IMR-90 (cell line): ENCODE measurements around the gene HSD17B4.

Source experiments
- CHD1 ChIP-seq: IDR thresholded peaks from 2 replicates; pipeline ENCODE4 v1.6.1; 2012; ENCODE audit warnings: low read depth, low read length, improper control_type of control experiment
- CTCF ChIP-seq: conservative IDR thresholded peaks from 2 replicates; pipeline ENCODE4 v1.5.1; 2012; ENCODE audit warnings: mild to moderate bottlenecking, low read depth, low read length, improper control_type of control experiment
- ELK1 ChIP-seq: fragments of 150-350 bp; IDR thresholded peaks from 2 replicates; pipeline ENCODE4 v1.6.1; 2016; ENCODE audit warnings: low read depth, mild to moderate bottlenecking, low read length, moderate library complexity, borderline replicate concordance
- POLR2A ChIP-seq: IDR thresholded peaks from 2 replicates; pipeline ENCODE4 v1.6.1; 2012; ENCODE audit warnings: mild to moderate bottlenecking, low read depth, low read length

DNA sequence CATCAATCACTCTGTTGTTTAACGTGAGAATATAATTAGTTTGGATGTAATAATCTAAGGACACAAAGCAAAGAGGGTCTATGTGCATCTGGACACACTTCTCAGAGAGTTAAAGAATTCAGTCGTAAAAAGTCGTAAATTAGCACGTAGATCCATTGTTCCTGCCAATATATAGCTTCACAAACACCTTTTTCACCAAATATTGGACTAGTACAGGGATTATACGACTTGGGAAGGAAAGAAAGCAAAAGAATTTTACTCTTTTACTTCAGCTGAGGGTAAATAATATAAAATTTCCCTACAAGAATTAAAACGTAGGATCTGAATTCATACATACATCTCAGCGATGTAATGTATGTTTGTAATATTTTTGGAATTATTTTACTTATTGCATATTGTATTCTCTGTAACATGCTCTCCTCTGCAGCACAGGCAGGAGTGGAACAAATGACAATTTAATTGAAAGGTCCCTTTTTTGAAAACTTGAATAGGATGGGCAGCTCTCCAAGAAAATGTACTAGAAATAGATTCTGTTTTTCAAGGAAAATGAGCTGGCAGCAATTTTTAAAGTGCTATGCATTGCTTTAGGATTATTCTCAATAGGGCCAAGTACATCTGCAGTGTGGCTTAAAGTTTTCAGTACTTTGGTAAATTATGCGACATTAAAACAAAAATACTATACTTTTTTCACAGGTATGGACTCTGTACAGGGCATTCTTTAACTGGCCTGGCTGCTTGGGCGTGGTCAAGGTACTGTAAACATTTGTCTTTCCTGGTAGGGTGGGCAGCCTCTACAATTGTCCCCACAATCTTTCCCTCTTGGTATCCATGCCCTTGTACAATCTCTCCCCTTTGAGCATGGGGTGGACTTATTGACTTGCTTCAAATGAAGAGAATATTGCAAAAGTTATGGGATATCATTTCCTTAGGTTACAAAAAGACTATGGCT, 39.7 kb upstream of the HSD17B4 start:
- TF ChIP-seq POLR2A (no peak), CTCF (no peak), ELK1 (no peak), CHD1 (no peak)
